IgD-negative memory B cell (primary cell): ENCODE results near the gene VTI1A. TPM values are rescaled to one million over a fixed set of nuclear protein-coding genes. Genes with fewer than 3 reads are reported as not detected.
"Not testable (repeated sequence)": the region's sequence is repeated elsewhere in the genome, so short reads cannot be mapped to it uniquely, and the experiment has no call there.

Experiments used
- H3K27ac Mint-ChIP-seq, 3 donors: one replicate each; pipeline ENCODE4 v1.8.0; 2020 to 2022; ENCODE audit warnings: mild to moderate bottlenecking in 3 of 3, mixed read lengths in 3 of 3, moderate library complexity in 1 of 3
- H3K27me3 Mint-ChIP-seq: one replicate; pipeline ENCODE4 v1.8.0; 2021; ENCODE audit warnings: mixed read lengths
- H3K36me3 Mint-ChIP-seq: one replicate; pipeline ENCODE4 v1.8.0; 2020; ENCODE audit warnings: mild to moderate bottlenecking, mixed read lengths
- H3K4me1 Mint-ChIP-seq, 3 donors: one replicate each; pipeline ENCODE4 v1.8.0; 2020 to 2022; ENCODE audit warnings: mixed read lengths in 3 of 3, mild to moderate bottlenecking in 1 of 3
- H3K4me3 Mint-ChIP-seq, 4 donors: one replicate each; pipeline ENCODE4 v1.8.0; 2020 to 2022; ENCODE audit warnings: mild to moderate bottlenecking in 4 of 4, mixed read lengths in 4 of 4, moderate library complexity in 3 of 4
- H3K9me3 Mint-ChIP-seq, 3 donors: one replicate each; pipeline ENCODE4 v1.8.0; 2020 to 2021; ENCODE audit warnings: mixed read lengths in 3 of 3, mild to moderate bottlenecking in 1 of 3
- polyA plus RNA-seq: library from polyadenylated mRNA; unstranded; fragments of 300-500 nt; fragmentation: Illumina TruSeq; gene quantifications from one replicate; pipeline ENCODE4 v1.2.3, GENCODE V29; 2021

Gene VTI1A
- polyA plus RNA-seq, 1 donor from 2014 or later, result 32.0 TPM

DNA sequence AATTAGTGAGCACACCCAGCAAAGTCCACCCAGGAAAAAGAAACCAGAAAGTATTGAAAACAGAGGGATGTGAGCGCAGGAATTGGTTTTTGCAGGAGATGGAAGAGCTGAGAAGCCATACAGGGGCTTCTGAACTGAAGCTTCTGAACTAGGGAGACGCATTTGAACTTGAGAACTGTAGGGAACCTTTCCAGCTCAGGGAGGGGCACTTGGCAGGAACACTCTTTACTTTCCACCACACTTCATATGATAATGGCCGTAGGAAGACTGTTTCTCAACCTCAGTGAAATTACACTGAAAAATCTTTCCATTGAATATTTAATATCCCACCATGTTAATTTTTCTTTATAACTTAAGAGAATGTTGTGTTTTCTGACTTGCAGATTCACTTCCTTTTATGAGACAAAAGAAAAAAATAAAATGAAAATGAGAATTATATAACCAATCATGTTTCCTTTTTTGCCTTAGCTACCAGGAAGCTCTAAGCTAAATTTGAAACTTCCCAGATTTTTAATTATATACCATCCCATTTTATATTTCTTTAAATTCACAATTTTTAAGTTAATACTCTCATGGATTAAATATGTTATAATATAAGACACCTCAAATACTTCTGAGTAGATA, 404.7 kb downstream of the VTI1A start:
- Mint-ChIP-seq H3K27me3 (peaks cover 6% of the 10 kb centered on the region), H3K4me1 (peaks cover 5 to 13% (median 7%) of the 10 kb centered on the region in 3 donors), H3K36me3 (peaks cover 12% of the 10 kb centered on the region), H3K9me3 (peaks cover 4 to 17% (median 7%) of the 10 kb centered on the region in 3 donors), H3K27ac (no peak overlapping the region), H3K4me3 (peak overlapping the region in 1 of 4 donors; percentile 68)

DNA sequence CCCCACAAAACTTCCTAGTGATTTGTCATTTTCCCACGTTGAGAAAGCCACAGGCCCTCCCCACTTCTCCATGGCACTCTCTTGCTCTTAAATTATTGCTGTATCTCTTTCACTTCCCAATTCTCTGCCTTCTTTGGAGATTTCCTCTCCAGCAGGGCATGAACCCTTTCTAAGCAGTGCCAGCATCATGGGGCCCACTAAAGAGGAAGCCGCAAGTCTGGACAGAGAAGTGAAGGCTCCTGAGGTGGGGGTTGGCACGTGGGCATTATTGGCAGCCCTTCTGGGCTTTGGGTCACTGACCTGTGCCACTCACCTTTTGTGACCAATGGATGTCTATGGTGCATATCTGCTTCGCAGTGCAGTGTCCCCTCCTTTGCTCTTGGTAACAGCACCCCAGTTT, 405.3 kb downstream of the VTI1A start:
- peaks cover 5 to 13% (median 7%) of the 10 kb centered on the region in 3 donors for H3K4me1 Mint-ChIP-seq
- H3K4me3 Mint-ChIP-seq, result no peak overlapping the region
- peaks cover 10% of the 10 kb centered on the region for H3K36me3 Mint-ChIP-seq
- H3K27ac Mint-ChIP-seq, result no peak overlapping the region
- peaks cover 6% of the 10 kb centered on the region for H3K27me3 Mint-ChIP-seq
- peaks cover 1 to 13% (median 9%) of the 10 kb centered on the region in 3 donors for H3K9me3 Mint-ChIP-seq

DNA sequence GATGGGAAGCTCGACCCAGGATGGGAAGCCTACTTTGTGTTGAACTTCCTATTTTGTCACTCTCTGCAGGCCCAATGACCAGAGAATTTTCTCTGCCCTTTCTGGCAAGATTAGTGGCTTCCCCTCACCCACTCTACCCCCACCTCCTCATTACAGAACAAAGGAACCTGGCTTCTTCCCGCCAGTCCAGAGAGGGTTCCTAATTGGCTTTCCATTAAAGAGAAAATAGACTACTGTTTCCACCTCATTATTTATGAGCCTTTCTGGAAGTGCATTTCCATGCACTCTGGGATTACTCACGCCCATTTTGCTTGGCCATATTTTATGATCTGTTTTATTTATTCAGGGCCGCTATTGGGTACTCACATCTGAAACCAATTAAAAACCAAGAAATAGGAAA, 408.1 kb downstream of the VTI1A start:
- H3K27ac Mint-ChIP-seq, result no peak overlapping the region
- H3K4me1 Mint-ChIP-seq, result peaks cover 5 to 13% (median 7%) of the 10 kb centered on the region in 3 donors
- H3K9me3 Mint-ChIP-seq, result peaks cover 0 to 9% (median 2%) of the 10 kb centered on the region in 3 donors
- no peak overlapping the region for H3K4me3 Mint-ChIP-seq
- H3K27me3 Mint-ChIP-seq, result peaks cover 9% of the 10 kb centered on the region
- H3K36me3 Mint-ChIP-seq, result peaks cover 6% of the 10 kb centered on the region

DNA sequence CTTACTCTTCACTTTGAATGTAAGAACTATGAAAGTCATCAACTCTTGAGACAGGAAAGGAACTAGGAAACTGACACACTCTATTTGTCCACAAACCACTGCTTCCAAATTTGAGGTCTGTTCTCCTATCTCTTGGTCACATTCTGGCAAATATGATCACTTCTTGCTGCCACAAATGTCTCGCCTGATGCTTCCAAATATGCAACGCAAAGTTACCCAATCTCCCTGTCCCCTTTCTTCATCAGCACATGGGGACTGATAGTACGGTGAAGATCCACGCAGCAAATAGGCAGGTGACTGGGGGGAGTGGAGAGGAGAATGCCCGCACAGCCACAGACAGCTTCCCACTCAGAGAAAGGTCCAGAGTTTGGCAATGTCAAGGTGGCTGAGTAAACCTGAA, 410.5 kb downstream of the VTI1A start:
- Mint-ChIP-seq H3K4me1 (peaks cover 0 to 1% (median 0%) of the 10 kb centered on the region in 3 donors), H3K9me3 (peaks cover 0 to 13% (median 2%) of the 10 kb centered on the region in 3 donors), H3K4me3 (no peak overlapping the region), H3K36me3 (peaks cover 3% of the 10 kb centered on the region), H3K27me3 (peaks cover 9% of the 10 kb centered on the region), H3K27ac (no peak overlapping the region)

DNA sequence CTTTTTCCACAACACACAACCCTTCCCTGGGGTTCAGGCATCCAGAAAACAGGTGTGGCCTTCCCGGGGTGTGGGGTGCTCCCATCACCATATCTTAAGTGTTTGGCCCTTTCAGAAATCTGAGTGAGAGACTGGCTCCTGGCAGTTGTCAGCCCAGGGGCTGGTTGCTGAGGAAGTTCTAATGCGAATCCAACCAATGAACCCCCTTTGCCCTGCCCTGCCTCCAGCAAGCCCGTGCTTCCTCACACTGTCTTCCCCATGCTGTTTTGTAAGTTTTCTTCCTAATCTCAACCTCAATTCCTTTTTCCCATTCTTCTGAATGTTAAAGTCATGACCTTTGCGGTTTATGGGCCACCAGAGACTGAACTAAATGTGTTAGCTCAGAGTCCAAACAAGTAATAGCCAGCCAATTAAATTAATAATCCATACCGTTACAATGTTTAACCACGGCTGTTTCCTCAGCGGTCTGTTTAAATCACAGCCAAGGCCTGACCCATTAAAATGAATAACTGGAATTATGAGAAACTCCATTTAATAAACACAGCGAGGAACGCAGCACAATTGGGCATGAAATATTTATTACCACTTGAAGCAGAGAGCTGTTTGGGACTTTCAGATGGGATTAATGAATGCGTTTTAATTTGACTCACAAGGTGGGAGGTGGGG, 412.1 kb downstream of the VTI1A start:
- Mint-ChIP-seq H3K27ac (no peak overlapping the region), H3K36me3 (peaks cover 3% of the 10 kb centered on the region), H3K4me3 (no peak overlapping the region), H3K9me3 (peaks cover 5 to 13% (median 5%) of the 10 kb centered on the region in 3 donors), H3K27me3 (peaks cover 9% of the 10 kb centered on the region), H3K4me1 (no peaks in the 10 kb centered on the region)

DNA sequence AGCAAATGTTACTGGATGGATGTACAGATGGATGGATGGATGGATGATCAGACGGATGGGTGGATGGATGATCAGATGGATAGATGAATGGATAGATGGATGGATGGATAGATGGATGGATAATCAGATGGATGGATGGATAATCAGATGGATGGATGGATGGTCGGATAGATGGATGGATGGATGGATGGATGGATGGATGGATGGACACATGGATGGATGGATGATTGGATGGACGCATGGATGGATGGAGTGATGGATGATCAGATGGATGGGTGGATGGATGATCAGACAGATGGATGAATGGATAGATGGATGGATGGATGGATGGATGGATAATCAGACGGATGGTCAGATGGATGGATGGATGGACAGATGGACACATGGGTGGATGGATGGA, 412.8 kb downstream of the VTI1A start:
- Mint-ChIP-seq H3K4me3 (no peak overlapping the region), H3K27me3 (peaks cover 9% of the 10 kb centered on the region), H3K27ac (no peak overlapping the region), H3K4me1 (no peaks in the 10 kb centered on the region), H3K36me3 (peaks cover 3% of the 10 kb centered on the region), H3K9me3 (peaks cover 5 to 13% (median 7%) of the 10 kb centered on the region in 3 donors)

DNA sequence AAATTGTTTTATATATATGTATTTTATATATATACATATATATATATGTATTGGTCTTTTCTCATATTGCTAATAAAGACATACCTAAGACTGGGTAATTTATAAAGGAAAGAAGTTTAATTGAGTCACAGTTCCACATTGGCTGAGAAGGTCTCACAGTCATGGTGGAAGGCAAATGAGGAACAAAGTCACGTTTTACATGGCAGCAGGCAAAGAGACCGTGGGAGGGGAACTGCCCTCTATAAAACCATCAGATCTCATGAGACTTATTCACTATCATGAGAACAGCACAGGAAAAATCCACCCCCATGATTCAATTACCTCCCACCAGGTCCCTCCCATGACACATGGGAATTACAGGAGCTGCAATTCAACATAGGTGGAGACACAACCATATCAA, 416.4 kb downstream of the VTI1A start:
- H3K36me3 Mint-ChIP-seq, H3K27ac Mint-ChIP-seq, H3K4me3 Mint-ChIP-seq, H3K27me3 Mint-ChIP-seq, H3K4me1 Mint-ChIP-seq: not testable (repeated sequence)
- peaks cover 3 to 11% (median 10%) of the 10 kb centered on the region in 3 donors for H3K9me3 Mint-ChIP-seq

Other genes with a start within 250 kb of the VTI1A start
- not detected for gene TECTB, start 163.8 kb upstream of the VTI1A start, polyA plus RNA-seq
- gene ACSL5, start 73.1 kb upstream of the VTI1A start, polyA plus RNA-seq, result 52.3 TPM
- 37.0 TPM for gene ZDHHC6, start 301 bp upstream of the VTI1A start, polyA plus RNA-seq